Cardiac muscle cell (in vitro differentiated cells and primary cell): ENCODE measurements around the gene NTMT2. TPM values are rescaled to one million over a fixed set of nuclear protein-coding genes. Genes with fewer than 3 reads are reported as not detected.
A peak's percentile ranks its signal among the peaks of the same experiment; 100 is the strongest.

Experiments used
- DNase-seq, 2 donors: peaks; one replicate each; pipeline versions ENCODE4 v3.0.0 to v3.0.0-alpha.2; 2010 to 2017; ENCODE audit warnings: low read depth in 1 of 2, low spot score in 1 of 2
- H3K27ac ChIP-seq: fragments of 200-600 bp; sonication (generic); 2 replicates; pipeline ENCODE4 v1.5.1; 2016
- H3K27me3 ChIP-seq: fragments of 200-600 bp; sonication (generic); 2 replicates; pipeline ENCODE4 v1.6.0; 2016; ENCODE audit warnings: control low read depth
- H3K36me3 ChIP-seq: fragments of 200-600 bp; sonication (generic); 2 replicates; pipeline ENCODE4 v1.5.1; 2016; ENCODE audit warnings: control low read depth
- H3K4me1 ChIP-seq: fragments of 200-600 bp; sonication (generic); 2 replicates; pipeline ENCODE4 v1.8.1; 2017; ENCODE audit warnings: low read depth, mild to moderate bottlenecking, mixed run types
- H3K4me3 ChIP-seq: fragments of 200-600 bp; sonication (generic); 2 replicates; pipeline ENCODE4 v1.5.1; 2016; ENCODE audit warnings: mild to moderate bottlenecking
- H3K9me3 ChIP-seq: fragments of 200-600 bp; sonication (generic); 2 replicates; pipeline ENCODE4 v1.5.1; 2017; ENCODE audit warnings: low read depth, mild to moderate bottlenecking, control low read depth
- polyA plus RNA-seq: library from polyadenylated mRNA; unstranded; fragments of >200 nt; fragmentation: Nextera tagmentation; extraction: Ambion mirVana; gene quantifications from 2 replicates; pipeline ENCODE4 v1.2.1, GENCODE V29; 2016
- total RNA-seq: library from RNA; depleted of rRNA; stranded (reverse); fragments of >200 nt; gene quantifications from 2 replicates; pipeline ENCODE4 v1.2.3, GENCODE V29; 2016
- TF ChIP-seq, protein P1 (sequence below): IDR thresholded peaks from 2 replicates; pipeline ENCODE4 v1.5.1; 2012; ENCODE audit warnings: low read depth, mild to moderate bottlenecking, low read length

Gene NTMT2
- total and polyA plus RNA-seq, 2 experiments from 2014 or later, result 0.55 TPM; not detected in 1

DNA sequence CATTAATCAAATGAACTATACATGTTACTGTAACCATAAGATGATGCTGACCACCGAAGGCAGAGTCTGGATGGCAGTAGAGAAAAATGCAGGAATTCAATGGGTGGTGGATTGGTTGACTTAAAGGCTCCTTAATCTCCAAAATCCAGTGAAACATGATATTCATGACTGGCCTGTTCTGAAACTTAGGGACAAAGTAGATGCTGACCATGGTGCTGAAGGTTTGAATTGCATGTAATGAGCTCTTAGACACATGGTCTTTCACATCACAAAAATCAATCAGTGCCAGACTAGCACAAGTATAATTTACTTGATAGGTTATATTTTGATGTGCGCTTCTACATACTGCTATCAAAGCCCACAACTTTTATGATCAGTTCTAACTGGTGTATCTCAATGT is 30.9 kb upstream of the NTMT2 start:
- Histone ChIP-seq H3K4me1 (no peaks in the 10 kb centered on the region), H3K4me3 (no peak overlapping the region), H3K27ac (no peak overlapping the region), H3K9me3 (no peaks in the 10 kb centered on the region), H3K36me3 (no peaks in the 10 kb centered on the region), H3K27me3 (no peaks in the 10 kb centered on the region)
- TF ChIP-seq, protein P1, sequence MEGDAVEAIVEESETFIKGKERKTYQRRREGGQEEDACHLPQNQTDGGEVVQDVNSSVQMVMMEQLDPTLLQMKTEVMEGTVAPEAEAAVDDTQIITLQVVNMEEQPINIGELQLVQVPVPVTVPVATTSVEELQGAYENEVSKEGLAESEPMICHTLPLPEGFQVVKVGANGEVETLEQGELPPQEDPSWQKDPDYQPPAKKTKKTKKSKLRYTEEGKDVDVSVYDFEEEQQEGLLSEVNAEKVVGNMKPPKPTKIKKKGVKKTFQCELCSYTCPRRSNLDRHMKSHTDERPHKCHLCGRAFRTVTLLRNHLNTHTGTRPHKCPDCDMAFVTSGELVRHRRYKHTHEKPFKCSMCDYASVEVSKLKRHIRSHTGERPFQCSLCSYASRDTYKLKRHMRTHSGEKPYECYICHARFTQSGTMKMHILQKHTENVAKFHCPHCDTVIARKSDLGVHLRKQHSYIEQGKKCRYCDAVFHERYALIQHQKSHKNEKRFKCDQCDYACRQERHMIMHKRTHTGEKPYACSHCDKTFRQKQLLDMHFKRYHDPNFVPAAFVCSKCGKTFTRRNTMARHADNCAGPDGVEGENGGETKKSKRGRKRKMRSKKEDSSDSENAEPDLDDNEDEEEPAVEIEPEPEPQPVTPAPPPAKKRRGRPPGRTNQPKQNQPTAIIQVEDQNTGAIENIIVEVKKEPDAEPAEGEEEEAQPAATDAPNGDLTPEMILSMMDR, result no peak
- peak; percentile 69 to 70 for DNase-seq

DNA sequence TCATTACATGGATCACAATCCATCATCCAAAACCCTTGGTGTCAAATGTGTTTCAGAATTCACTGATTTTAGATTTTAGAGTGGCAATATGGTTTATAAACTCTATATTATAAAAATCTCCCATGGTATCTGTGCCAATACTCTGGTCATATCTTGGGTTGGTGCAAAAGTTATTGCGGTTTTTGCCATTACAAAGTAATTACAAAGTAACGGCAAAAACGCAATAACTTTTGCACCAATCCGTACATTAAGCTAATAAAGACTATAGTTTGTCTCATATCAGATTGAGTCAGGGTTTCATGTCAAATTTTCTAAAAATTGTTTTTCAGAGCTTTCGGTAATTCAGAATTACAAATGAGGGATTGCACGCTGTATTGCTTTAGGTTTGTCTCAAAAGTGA is 23.4 kb upstream of the NTMT2 start:
- TF ChIP-seq, protein P1, result no peak
- H3K9me3 ChIP-seq, result no peaks in the 10 kb centered on the region
- H3K27ac ChIP-seq, result no peak overlapping the region
- H3K36me3 ChIP-seq, result no peaks in the 10 kb centered on the region
- H3K4me1 ChIP-seq, result no peaks in the 10 kb centered on the region
- DNase-seq, result no peak
- no peaks in the 10 kb centered on the region for H3K27me3 ChIP-seq
- no peak overlapping the region for H3K4me3 ChIP-seq

DNA sequence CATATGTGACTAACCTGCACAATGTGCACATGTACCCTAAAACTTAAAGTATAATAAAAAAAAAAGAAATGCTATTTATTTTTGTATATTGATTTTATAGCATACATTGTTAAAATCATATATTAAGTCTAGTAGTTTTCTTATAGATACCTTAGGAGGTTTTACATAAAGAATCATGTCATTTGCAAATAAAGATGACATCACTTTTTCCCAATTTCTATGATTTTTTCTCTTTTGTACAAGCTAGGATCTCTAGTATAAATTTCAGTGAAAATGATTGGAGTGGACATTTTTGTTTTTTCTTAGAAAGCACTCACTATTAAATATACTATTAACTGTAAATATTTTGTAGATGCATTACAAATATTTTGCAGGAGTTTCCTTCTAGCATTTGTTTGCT is 20.5 kb upstream of the NTMT2 start:
- no peak overlapping the region for H3K27ac ChIP-seq
- DNase-seq, result no peak
- no peaks in the 10 kb centered on the region for H3K4me1 ChIP-seq
- no peaks in the 10 kb centered on the region for H3K27me3 ChIP-seq
- no peaks in the 10 kb centered on the region for H3K36me3 ChIP-seq
- H3K9me3 ChIP-seq, result no peaks in the 10 kb centered on the region
- no peak overlapping the region for H3K4me3 ChIP-seq
- TF ChIP-seq, protein P1, result no peak

DNA sequence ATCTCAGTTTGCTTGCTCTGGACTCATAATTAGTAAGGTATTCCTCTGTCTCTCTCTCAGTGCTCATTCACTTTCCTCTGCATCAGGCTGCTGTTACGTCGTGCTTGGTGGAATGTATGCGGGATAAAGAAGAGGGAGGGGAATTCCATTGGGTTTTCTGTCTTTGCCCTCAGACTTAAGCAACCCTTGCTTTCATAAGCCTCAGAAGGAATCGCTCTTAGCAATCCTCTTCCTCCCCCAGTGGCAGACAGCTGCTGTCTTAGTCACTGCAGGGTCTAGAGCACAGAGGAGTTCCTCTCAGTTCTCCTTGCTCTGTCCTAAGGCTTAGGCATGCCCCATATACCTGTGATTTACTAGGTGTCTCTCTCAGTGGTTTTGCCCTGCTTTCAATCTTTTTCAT is 19.1 kb upstream of the NTMT2 start:
- H3K4me3 ChIP-seq, result no peak overlapping the region
- no peak overlapping the region for H3K27ac ChIP-seq
- H3K4me1 ChIP-seq, result no peaks in the 10 kb centered on the region
- H3K36me3 ChIP-seq, result no peaks in the 10 kb centered on the region
- H3K27me3 ChIP-seq, result no peaks in the 10 kb centered on the region
- TF ChIP-seq, protein P1, result peak; percentile 35
- H3K9me3 ChIP-seq, result no peaks in the 10 kb centered on the region
- peak; percentile 2 to 93 for DNase-seq

DNA sequence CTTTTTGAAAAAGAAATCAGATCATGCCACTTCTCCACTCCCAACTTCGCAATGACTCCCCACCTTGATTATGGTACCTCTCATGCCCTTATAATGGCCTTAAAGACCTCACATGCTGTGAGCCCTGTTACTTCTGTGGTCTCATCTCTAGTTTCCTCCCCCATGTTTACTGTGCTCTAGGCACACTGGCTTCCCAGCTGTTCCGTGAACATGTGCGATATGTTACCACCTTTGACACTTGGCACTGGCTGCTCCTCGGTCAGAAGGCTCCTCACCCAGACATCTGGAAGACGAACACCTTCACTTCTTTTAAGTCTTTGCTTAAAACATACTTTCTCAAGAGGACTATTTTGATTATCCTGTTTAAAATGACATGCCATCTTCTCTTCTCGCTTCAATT is 14.3 kb upstream of the NTMT2 start:
- Histone ChIP-seq H3K4me3 (no peak overlapping the region), H3K36me3 (no peaks in the 10 kb centered on the region), H3K27ac (no peak overlapping the region), H3K9me3 (no peaks in the 10 kb centered on the region), H3K4me1 (no peaks in the 10 kb centered on the region), H3K27me3 (no peaks in the 10 kb centered on the region)
- TF ChIP-seq, protein P1, result no peak
- no peak for DNase-seq

DNA sequence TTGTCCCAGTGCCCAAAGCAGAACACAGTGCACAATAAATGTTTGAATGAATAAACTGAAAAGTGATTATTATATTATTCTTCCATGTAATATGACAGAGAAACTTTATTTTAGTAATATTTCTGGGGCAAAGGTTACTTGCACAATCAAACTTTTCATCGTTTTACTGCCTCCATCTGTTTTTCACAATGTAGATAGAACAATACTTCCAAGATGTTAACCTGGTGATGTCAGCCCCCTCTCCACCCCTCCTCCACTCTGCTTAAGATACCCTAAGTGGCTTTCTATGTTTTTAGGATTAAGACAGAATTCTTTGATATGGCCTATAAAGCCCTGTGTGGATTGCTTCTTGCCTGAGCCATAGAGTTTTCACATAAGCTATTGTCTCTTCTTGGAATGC is 13.8 kb upstream of the NTMT2 start:
- H3K36me3 ChIP-seq, result no peaks in the 10 kb centered on the region
- H3K4me1 ChIP-seq, result no peaks in the 10 kb centered on the region
- DNase-seq, result no peak
- H3K27ac ChIP-seq, result no peak overlapping the region
- H3K9me3 ChIP-seq, result no peaks in the 10 kb centered on the region
- TF ChIP-seq, protein P1, result no peak
- H3K4me3 ChIP-seq, result no peak overlapping the region
- H3K27me3 ChIP-seq, result no peaks in the 10 kb centered on the region
